GM12878 (cell line): ENCODE data around the gene ZNF783. TPM values are rescaled to one million over a fixed set of nuclear protein-coding genes. Genes with fewer than 3 reads are reported as not detected.

Source experiments
- ATAC-seq: fragments of 200-7000 bp; cut with Tn5 transposase; 3 replicates; pipeline ENCODE4 v1.9.1; 2020; ENCODE audit warnings: mild to moderate bottlenecking, moderate library complexity
- BruUV-seq: library from RNA; stranded (reverse); fragments of 400-500 nt; replicated peaks from 2 replicates; lab custom pipeline; 2021; lab: Mats Ljungman, UMichigan
- CTCF ChIA-PET: fragments of 300-600 bp; sonication (Branson Sonifier 250); formaldehyde crosslinking; extraction: SDS; loops from one replicate; lab custom pipeline; 2021; ENCODE audit warnings: inconsistent platforms; lab: Yijun Ruan, JAX
- POLR2A ChIA-PET: fragments of 350-600 bp; formaldehyde crosslinking; extraction: SDS; loops from one replicate; lab custom pipeline; 2021; ENCODE audit warnings: inconsistent platforms; lab: Charles Lee
- RAD21 ChIA-PET: fragments of 300-600 bp; sonication (Branson Sonifier 250); formaldehyde crosslinking; loops from one replicate; lab custom pipeline; 2023; ENCODE audit warnings: antibody characterized with exemption; ENCODE audit not compliant: unreplicated experiment; lab: Charles Lee
- SMC1A ChIA-PET: fragments of 300-600 bp; sonication (Branson Sonifier 250); formaldehyde crosslinking; loops from one replicate; lab custom pipeline; 2023; ENCODE audit not compliant: unreplicated experiment, uncharacterized antibody; lab: Charles Lee
- DNase-seq: peaks from one replicate; pipeline ENCODE4 v3.0.0-alpha.2; 2011; ENCODE audit warnings: low read depth, low spot score
- FAIRE-seq: peaks from 3 replicates; lab custom pipeline; 2011; peaks lifted over from hg19 to GRCh38; lab: Jason Lieb, UNC
- H2AFZ ChIP-seq: 2 replicates; pipeline ENCODE4 v1.6.0; 2011; ENCODE audit warnings: low read depth, low read length, control low read depth; ENCODE audit not compliant: control insufficient read depth
- H3K27ac ChIP-seq: 2 replicates; pipeline ENCODE4 v1.5.1; 2011; ENCODE audit warnings: control low read depth; ENCODE audit not compliant: control insufficient read depth, insufficient read depth
- H3K27me3 ChIP-seq, 2 experiments: replicated peaks in 1 of 2; 2 replicates each; pipeline versions ENCODE4 v1.6.0 to v1.6.1; 2011; ENCODE audit warnings: low read length in 1 of 2; ENCODE audit not compliant: control insufficient read depth in 2 of 2, insufficient read depth in 2 of 2
- H3K36me3 ChIP-seq, 2 experiments: 2 replicates each; pipeline ENCODE4 v1.5.1; 2011; ENCODE audit warnings: low read length in 1 of 2; ENCODE audit not compliant: control insufficient read depth in 2 of 2, insufficient read depth in 2 of 2
- H3K4me1 ChIP-seq: 2 replicates; pipeline ENCODE4 v1.6.1; 2011; ENCODE audit warnings: mild to moderate bottlenecking, low read length, moderate library complexity, mixed read lengths; ENCODE audit not compliant: control insufficient read depth, insufficient read depth
- H3K4me2 ChIP-seq: 2 replicates; pipeline ENCODE4 v1.6.0; 2011; ENCODE audit warnings: control low read depth; ENCODE audit not compliant: control insufficient read depth, insufficient read depth
- H3K4me3 ChIP-seq: fragments of 200-600 bp; sonication (generic); 2 replicates; pipeline ENCODE4 v1.5.1; 2016
- H3K79me2 ChIP-seq: 2 replicates; pipeline ENCODE4 v1.6.0; 2011; ENCODE audit warnings: low read length; ENCODE audit not compliant: control insufficient read depth, insufficient read depth
- H3K9ac ChIP-seq: 2 replicates; pipeline ENCODE4 v1.8.0; 2011; ENCODE audit warnings: low read length, control low read depth, mixed read lengths; ENCODE audit not compliant: control insufficient read depth, insufficient read depth
- H3K9me3 ChIP-seq: replicated peaks from 3 replicates; pipeline ENCODE4 v1.5.1; 2011; ENCODE audit warnings: mild to moderate bottlenecking, low read length; ENCODE audit not compliant: control insufficient read depth, insufficient read depth
- H4K20me1 ChIP-seq: 2 replicates; pipeline ENCODE4 v1.6.0; 2011; ENCODE audit not compliant: control insufficient read depth, insufficient read depth
- ATF7 ChIP-seq: fragments of 450-650 bp; IDR thresholded peaks from 2 replicates; pipeline ENCODE4 v1.6.1; 2016; ENCODE audit warnings: low read depth, mild to moderate bottlenecking
- BHLHE40 ChIP-seq, 2 experiments: fragments of 450-650 bp in 1 of 2; IDR thresholded peaks; 2 replicates each; pipeline ENCODE4 v1.6.1; 2011 to 2017; ENCODE audit warnings: low read depth in 2 of 2, borderline replicate concordance in 1 of 2, improper control_type of control experiment in 1 of 2, low read length in 1 of 2, mild to moderate bottlenecking in 1 of 2
- GATAD2B ChIP-seq: fragments of 450-650 bp; conservative IDR thresholded peaks from 2 replicates; pipeline ENCODE4 v1.6.1; 2017; ENCODE audit warnings: low read depth, mild to moderate bottlenecking, moderate library complexity
- IKZF2 ChIP-seq, 2 experiments: fragments of 450-650 bp; IDR thresholded peaks; 2 replicates each; pipeline ENCODE4 v1.6.1; 2017; ENCODE audit warnings: mild to moderate bottlenecking in 2 of 2, moderate library complexity in 2 of 2
- KLF5 ChIP-seq: fragments of 450-650 bp; IDR thresholded peaks from 2 replicates; pipeline ENCODE4 v1.6.1; 2014; ENCODE audit warnings: mild to moderate bottlenecking; ENCODE audit not compliant: partially characterized antibody
- MEF2B ChIP-seq: fragments of 450-650 bp; IDR thresholded peaks from 2 replicates; pipeline ENCODE4 v1.6.1; 2018; ENCODE audit warnings: mild to moderate bottlenecking, moderate library complexity; ENCODE audit not compliant: partially characterized antibody, poor library complexity, severe bottlenecking
- NFXL1 ChIP-seq: fragments of 450-650 bp; IDR thresholded peaks from 2 replicates; pipeline ENCODE4 v1.6.1; 2017; ENCODE audit warnings: antibody characterized with exemption, mild to moderate bottlenecking, borderline replicate concordance
- SMC3 ChIP-seq: IDR thresholded peaks from 2 replicates; pipeline ENCODE4 v1.6.1; 2011; ENCODE audit warnings: low read length, improper control_type of control experiment, borderline replicate concordance
- SREBF2 ChIP-seq: IDR thresholded peaks from 2 replicates; pipeline ENCODE4 v1.6.1; 2012; ENCODE audit warnings: mild to moderate bottlenecking, low read length
- ZNF24 ChIP-seq: fragments of 450-650 bp; IDR thresholded peaks from 2 replicates; pipeline ENCODE4 v1.6.1; 2017; ENCODE audit warnings: antibody characterized with exemption, mild to moderate bottlenecking
- WGBS: methylation state at CpG from one replicate; pipeline ENCODE4 v1.1.6; 2016; ENCODE audit warnings: low lambda C conversion rate; ENCODE audit not compliant: insufficient replicate concordance, insufficient coverage; ENCODE audit errors: missing lambda C conversion rate; 5-methylcytosine and 5-hydroxymethylcytosine counted together
- in situ Hi-C: fragments of 300-500 bp; cut with MboI; formaldehyde crosslinking; loops from 9 replicates; pipeline ENCODE4 v1.14.3; 2018; ENCODE audit warnings: mixed read lengths
- intact Hi-C: fragments of 100-400 bp; cut with micrococcal nuclease; formaldehyde crosslinking; loops from one replicate; pipeline ENCODE4 v1.14.2; 2022; ENCODE audit not compliant: unreplicated experiment
- polyA plus RNA-seq, 11 experiments: library from polyadenylated mRNA; depleted of rRNA in 4 of 11; unstranded in 6 of 11; stranded (reverse) in 5 of 11; fragments of >200 nt; fragmentation: Nextera tagmentation in 4 of 11; fragmentation: Illumina TruSeq in 1 of 11; extraction: Ambion mirVana in 4 of 11; extraction: Trizol in 1 of 11; gene quantifications; 1 replicate in 1 of 11; 2 replicates in 10 of 11; pipeline versions ENCODE4 v1.2.1 to v1.2.3, GENCODE V29; 2011 to 2016; ENCODE audit warnings: inconsistent platforms in 2 of 11, missing spikeins in 2 of 11, low read depth in 1 of 11
- total RNA-seq, 4 experiments: library from RNA; depleted of rRNA in 3 of 4; stranded (reverse); fragments of >200 nt in 3 of 4; fragmentation: Illumina TruSeq in 1 of 4; extraction: Trizol in 1 of 4; gene quantifications; 2 replicates each; pipeline versions ENCODE4 v1.2.1 to v1.2.3, GENCODE V29; 2013 to 2021
- TF ChIP-seq, protein P1 (sequence below): IDR thresholded peaks from 2 replicates; pipeline ENCODE4 v1.6.1; 2011; ENCODE audit warnings: borderline replicate concordance, low read depth, mild to moderate bottlenecking, moderate library complexity, low read length; ENCODE audit not compliant: insufficient read depth, poor library complexity, severe bottlenecking
- TF ChIP-seq, protein P2 (sequence below): IDR thresholded peaks from 2 replicates; pipeline ENCODE4 v1.6.1; 2012; ENCODE audit warnings: low read depth, low read length, improper control_type of control experiment
- TF ChIP-seq, protein P3 (sequence below): IDR thresholded peaks from 2 replicates; pipeline ENCODE4 v1.6.1; 2011; ENCODE audit warnings: low read depth, mild to moderate bottlenecking, low read length, moderate library complexity, borderline replicate concordance; ENCODE audit errors: extremely low read depth

The ZNF783 gene
- total and polyA plus RNA-seq, 10 of the 15 experiments (the other 5 are each of a cell fraction or from before 2014, with no cell fraction given) = 2.0 to 14.4 (median 6.4) TPM

DNA sequence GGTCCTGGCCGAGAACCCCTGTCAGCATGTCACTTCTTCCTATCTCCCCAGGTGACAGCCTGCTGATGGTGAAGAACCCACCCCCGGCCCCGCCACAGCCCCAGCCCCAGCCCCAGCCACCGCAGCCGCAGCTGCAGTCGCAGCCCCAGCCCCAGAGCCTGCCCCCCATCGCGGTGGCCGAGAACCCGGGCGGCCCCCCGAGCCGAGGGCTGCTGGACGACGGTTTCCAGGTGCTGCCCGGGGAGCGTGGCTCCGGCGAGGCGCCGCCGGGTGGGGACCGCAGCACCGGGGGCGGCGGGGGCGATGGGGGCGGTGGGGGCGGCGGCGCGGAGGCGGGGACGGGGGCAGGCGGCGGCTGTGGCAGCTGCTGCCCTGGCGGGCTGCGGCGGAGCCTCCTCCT is 38.2 kb upstream of the ZNF783 start:
- Histone ChIP-seq H3K79me2 (no peaks in the 10 kb centered on the region), H3K4me2 (no peak overlapping the region), H3K27me3 (no peaks in the 10 kb centered on the region), H3K4me1 (no peaks in the 10 kb centered on the region), H4K20me1 (no peaks in the 10 kb centered on the region), H3K4me3 (no peak overlapping the region), H2AFZ (no peak overlapping the region), H3K9ac (no peak overlapping the region), H3K9me3 (no peaks in the 10 kb centered on the region), H3K27ac (no peak overlapping the region), H3K36me3 (peaks cover 6 to 16% of the 10 kb centered on the region in 2 experiments; a peak in 3 of 4 replicates)
- ChIA-PET CTCF (no interaction called here), RAD21 (no interaction called here), SMC1A (no interaction called here), POLR2A (no interaction called here)
- WGBS = 100% methylated on average over 1 of the region's 39 CpGs
- DNase-seq (no peak), FAIRE-seq (no peak), ATAC-seq (no peak)
- in situ Hi-C loops = no loop called here
- intact Hi-C loops = no loop called here
- TF ChIP-seq, protein P1, sequence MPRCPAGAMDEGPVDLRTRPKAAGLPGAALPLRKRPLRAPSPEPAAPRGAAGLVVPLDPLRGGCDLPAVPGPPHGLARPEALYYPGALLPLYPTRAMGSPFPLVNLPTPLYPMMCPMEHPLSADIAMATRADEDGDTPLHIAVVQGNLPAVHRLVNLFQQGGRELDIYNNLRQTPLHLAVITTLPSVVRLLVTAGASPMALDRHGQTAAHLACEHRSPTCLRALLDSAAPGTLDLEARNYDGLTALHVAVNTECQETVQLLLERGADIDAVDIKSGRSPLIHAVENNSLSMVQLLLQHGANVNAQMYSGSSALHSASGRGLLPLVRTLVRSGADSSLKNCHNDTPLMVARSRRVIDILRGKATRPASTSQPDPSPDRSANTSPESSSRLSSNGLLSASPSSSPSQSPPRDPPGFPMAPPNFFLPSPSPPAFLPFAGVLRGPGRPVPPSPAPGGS = no peak
- TF ChIP-seq IKZF2 (IDR thresholded peaks at IDR 0.05) = no peak
- no peak for TF ChIP-seq NFXL1
- TF ChIP-seq GATAD2B = no peak
- TF ChIP-seq MEF2B = no peak
- no TSS peak for BruUV-seq

DNA sequence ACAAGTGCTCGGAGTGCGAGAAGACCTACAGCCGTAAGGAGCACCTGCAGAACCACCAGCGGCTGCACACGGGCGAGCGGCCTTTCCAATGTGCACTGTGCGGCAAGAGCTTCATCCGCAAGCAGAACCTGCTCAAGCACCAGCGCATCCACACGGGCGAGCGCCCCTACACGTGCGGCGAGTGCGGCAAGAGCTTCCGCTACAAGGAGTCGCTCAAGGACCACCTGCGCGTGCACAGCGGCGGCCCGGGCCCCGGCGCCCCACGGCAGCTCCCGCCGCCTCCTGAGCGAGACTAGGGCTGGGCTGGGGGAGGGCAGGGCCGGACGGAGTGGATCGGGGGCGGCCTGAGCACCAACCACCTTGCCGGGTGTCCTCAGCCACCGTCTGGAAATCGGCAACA is 37.6 kb upstream of the ZNF783 start:
- RAD21 ChIA-PET = no interaction called here
- CTCF ChIA-PET = no interaction called here
- WGBS = 98% methylated on average over 36 of the region's 37 CpGs
- peaks cover 6 to 16% of the 10 kb centered on the region in 2 experiments; a peak in 3 of 4 replicates for H3K36me3 ChIP-seq
- no peak overlapping the region for H3K9ac ChIP-seq
- H3K4me3 ChIP-seq = no peak overlapping the region
- TF ChIP-seq ATF7 (no peak), GATAD2B (no peak), SREBF2 (no peak), KLF5 (no peak), BHLHE40 (IDR thresholded peaks at IDR 0.05; ENCODE audit: borderline replicate concordance in 1 of 2, low read depth in 2 of 2, low read length in 1 of 2) (no peak), SMC3 (no peak), ZNF24 (no peak)
- TF ChIP-seq, protein P2, sequence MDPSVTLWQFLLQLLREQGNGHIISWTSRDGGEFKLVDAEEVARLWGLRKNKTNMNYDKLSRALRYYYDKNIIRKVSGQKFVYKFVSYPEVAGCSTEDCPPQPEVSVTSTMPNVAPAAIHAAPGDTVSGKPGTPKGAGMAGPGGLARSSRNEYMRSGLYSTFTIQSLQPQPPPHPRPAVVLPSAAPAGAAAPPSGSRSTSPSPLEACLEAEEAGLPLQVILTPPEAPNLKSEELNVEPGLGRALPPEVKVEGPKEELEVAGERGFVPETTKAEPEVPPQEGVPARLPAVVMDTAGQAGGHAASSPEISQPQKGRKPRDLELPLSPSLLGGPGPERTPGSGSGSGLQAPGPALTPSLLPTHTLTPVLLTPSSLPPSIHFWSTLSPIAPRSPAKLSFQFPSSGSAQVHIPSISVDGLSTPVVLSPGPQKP = no peak
- TF ChIP-seq, protein P3, sequence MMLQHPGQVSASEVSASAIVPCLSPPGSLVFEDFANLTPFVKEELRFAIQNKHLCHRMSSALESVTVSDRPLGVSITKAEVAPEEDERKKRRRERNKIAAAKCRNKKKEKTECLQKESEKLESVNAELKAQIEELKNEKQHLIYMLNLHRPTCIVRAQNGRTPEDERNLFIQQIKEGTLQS = no peak
- SMC1A ChIA-PET = no interaction called here
- intact Hi-C loops (no loop called here), in situ Hi-C loops (no loop called here)
- no TSS peak for BruUV-seq
- H4K20me1 ChIP-seq = no peaks in the 10 kb centered on the region
- no peak overlapping the region for H2AFZ ChIP-seq
- POLR2A ChIA-PET = no interaction called here
- H3K79me2 ChIP-seq = no peaks in the 10 kb centered on the region
- H3K27me3 ChIP-seq = no peaks in the 10 kb centered on the region
- no peak overlapping the region for H3K4me2 ChIP-seq
- FAIRE-seq (no peak), DNase-seq (no peak), ATAC-seq (no peak)
- no peaks in the 10 kb centered on the region for H3K4me1 ChIP-seq
- H3K9me3 ChIP-seq = no peaks in the 10 kb centered on the region
- no peak overlapping the region for H3K27ac ChIP-seq
